NCI-H146 (cell line): ENCODE data around the gene INSIG1.

Source experiments
- DNase-seq: peaks from one replicate; lab custom pipeline; 2025; lab: John Stamatoyannopoulos, UW

INSIG1 gene

GRCh38 chr7:155285423-155285822, 12.3 kb upstream of the INSIG1 start:
- DNase-seq = no peak

- no peak for DNase-seq
These were observed 11.8 kb upstream of the INSIG1 start for GRCh38 chr7:155285833-155286232.

DNA sequence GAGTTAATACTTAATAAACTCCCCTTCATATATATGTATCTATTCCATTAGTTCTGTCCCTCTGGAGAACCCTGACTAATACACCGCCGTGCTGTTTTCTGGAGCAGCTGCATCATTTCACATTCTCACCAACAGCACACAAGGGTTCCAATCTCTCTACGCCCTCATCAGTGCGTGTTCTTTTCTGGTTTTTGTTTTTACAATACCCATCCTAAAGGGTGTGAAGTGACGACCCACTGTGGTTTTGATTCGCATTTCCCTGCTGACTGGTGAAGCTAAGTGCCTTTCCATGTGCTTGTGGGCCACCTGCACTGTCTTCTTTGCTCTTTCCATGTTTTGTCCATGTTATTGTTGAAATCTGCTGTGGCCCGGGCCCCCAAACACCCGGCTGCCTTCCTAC, 11.0 kb upstream of the INSIG1 start:
- no peak for DNase-seq

GRCh38 chr7:155287284-155287935, 10.3 kb upstream of the INSIG1 start:
- DNase-seq = no peak

- no peak for DNase-seq
These were observed 9.6 kb upstream of the INSIG1 start for GRCh38 chr7:155288055-155288454.

DNA sequence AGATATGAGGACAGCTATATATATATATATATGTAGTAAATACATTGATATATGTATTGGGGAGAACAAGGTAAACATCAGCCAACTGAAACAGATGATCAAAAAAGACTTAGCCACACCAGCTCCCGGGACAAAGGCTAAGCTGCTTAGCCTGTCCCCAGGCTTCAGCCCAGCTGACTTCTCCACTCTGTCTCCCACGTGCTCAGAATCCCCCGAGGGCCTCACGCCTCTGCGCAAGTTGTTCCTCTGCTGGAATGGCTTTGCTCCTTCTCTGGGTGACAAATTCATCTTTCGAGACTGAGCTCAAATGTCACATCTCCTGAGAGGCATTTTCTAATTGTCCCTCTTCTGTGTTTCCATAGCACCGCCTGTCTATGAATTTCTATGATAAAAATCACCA, 8.6 kb upstream of the INSIG1 start:
- no peak for DNase-seq

DNA sequence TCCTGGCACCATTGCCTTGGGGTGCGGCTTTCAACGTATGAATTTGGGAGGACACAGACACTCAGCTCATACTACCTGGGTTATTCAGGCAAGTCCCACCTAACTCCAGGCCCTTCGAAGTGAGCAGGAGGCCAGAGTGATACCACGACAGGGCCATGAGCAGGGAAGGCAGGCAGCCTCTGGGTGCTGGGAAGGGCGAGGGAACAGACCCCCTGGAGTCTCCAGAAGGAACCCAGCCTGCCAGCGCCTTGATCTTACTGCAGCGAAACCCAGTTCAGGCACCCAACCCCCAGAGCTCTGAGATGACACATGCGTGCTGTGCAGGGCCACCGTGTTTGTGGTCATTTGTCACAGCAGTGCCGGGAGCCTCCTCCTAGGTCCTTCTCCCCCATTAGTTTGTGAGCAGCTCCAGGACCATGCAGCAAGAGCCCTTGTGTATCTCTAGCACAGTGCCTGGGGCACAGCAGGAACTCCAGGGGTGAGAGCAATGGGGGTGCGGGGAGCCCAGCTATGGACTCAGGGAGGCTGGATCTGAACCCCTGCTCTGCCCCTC, 7.7 kb upstream of the INSIG1 start:
- DNase-seq = no peak

DNA sequence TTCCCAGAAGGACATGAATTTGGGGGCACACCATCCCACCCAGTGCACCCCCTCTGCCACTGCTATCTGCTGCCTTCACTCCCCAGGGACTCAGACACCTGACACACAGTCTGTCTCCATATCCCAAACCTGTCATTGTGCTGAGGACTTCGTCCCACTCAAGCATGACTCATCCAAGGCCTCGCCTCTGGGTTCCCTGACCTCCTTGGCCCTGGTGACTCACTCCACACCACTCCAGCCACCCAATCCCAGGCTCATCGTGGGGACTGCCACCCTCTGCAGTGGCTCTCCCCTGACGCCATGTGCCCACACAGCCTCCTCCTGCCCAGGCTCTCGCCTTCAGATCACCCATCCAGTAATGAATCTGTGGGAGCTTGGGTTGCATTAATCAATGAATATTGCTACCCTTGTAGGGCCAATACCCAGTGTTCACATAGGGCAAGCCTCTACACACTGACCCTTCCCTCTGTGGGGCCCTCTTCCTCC, 6.6 kb upstream of the INSIG1 start:
- DNase-seq = no peak

DNA sequence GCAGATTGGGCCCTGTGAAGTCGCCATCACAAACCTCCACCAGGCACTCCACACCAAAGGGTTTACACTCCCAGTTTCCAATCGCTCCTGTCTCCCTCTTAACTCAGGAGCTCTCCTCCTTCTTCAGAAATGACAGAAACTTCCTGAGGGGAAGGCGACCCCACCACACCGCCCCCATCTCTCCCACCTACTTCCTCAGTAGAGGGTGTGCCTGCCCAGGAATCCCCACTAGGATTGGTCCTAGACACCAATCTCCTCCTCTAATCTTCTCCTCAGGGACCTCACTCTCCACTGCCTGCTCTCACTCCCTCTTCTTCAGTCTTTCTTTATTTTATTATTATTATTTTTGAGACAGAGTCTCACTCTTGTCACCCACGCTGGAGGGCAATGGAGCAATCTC, 5.9 kb upstream of the INSIG1 start:
- no peak for DNase-seq

- DNase-seq = no peak
These were observed 4.9 kb upstream of the INSIG1 start for GRCh38 chr7:155292680-155293226.

DNA sequence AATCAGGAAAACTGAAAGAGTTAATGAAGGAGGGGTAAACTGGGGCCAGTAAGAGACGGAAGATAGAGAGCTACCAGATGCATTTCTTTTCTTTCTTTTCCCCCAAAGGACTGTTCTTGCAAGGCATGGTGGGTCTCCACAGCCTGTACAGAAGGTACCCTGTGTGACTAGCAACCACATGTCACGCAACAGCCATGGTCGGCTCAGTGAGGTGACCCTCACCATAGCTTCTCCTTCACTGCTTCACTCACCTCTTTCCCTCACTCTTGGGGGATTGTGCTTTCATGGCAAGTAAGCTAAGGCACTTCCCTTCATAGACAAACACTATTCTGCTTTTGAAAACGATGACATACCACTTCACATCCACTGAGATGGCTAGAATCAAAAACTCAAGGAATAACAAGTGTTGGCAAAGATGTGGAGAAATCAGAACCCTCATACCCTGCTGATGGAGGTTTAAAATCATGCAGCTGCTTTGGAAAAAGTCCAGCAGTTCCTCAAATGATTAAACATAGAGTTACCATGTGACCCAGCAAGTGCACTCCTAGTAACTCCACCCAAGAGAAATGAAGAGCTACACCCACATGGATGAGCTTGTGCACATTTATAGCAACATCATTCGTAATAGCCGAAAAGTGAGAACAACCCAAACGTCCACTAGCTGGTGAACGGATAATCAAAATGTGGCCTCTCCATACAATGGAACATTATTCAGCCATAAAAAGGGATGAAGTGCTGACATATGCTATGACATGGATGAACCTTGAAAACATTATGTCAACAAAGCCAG, 3.8 kb upstream of the INSIG1 start:
- no peak for DNase-seq

DNA sequence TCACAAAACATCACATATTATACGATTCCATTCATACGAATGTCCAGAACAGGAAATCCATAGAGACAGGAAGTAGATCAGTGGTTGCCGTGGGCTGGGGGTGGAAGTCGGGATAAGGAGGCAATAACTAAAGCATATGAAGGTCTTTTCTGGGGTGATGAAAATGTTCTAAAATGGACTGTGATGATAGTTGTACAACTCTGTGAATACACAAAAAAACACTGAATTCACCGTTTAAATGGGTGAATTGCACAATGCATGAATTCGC, 3.2 kb upstream of the INSIG1 start:
- DNase-seq = no peak

GRCh38 chr7:155295511-155295910, 2.2 kb upstream of the INSIG1 start:
- no peak for DNase-seq

DNA sequence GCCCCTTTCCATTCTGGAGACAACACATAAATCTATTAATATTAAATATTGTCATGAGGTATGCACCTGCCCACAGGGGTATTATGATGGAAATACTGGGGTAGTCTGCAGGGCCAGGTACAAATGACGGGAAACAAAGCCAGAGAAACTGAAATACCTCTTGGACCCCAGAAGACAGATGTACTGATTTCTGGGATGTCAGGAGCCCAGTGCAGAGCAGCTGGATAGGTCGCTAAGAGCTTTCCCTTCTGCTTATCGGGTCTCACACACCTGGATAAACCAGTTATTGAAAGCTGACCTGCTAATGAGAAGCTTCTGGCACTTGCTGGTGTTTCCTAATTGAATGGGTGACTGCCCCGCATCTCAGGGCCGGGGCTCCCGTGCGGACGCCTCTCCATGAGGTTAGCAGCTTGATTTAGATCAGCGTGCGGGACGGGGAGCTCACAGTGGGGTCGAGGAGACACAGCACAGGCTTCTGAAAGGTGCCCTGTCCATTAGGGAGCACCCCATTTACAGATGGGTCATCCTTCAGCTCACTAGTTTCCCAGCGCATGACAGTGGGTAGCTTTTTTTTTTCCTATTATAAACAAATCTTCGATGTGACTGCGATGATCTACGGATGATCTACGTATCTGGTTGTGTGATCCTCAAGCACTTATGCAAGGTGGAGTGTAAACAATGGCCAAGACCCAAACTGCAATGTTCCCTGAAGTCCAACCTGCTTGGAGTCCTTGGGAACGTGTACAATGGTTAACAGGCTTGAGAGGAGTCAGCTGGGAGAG, 1.5 kb upstream of the INSIG1 start:
- no peak for DNase-seq

DNA sequence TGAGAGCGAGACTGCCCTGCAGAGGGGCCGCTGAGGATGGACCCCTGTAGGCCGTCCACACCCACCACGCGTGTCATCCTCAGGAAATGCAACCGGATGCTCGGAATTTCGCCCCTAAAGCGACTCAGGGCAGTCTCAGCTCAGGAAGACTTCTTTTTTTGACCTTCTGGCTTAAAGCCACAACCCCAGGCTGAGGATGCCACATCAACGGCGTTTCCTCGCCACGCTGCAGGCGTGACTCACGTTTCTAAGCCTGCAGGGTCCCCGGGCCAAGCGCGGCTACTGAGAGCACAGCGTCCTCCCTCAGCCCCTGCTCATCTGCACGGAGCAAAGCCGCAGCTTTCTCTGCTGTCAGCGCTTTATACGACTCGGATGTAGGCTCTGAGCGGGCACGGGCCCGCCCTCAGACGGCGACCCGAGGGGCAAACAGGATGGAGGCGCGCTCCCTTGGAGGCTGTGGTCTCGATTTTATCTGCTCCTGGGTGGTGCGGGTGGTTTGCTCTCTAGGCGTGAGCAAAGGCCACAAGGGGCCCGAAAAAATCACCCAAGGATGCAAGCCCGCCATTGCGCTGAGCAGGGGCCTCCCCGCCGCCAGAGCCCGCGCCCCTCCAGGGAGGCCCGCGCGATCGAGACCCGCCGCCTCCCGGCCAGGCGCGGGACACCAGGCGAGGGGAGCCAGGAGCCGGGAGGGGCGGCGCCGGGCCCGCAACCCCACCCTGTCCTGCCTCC, 726 bp upstream of the INSIG1 start:
- DNase-seq = peak; percentile 76

GRCh38 chr7:155298288-155298833, 683 bp downstream of the INSIG1 start:
- DNase-seq = peak; percentile 40

GRCh38 chr7:155298834-155299534, 1.3 kb downstream of the INSIG1 start:
- peak; percentile 95 for DNase-seq

- DNase-seq = no peak
These were observed 2.0 kb downstream of the INSIG1 start for GRCh38 chr7:155299535-155300202.

- DNase-seq = no peak
These were observed 3.2 kb downstream of the INSIG1 start for GRCh38 chr7:155300641-155301452.
